Stimulated activated CD8-positive, alpha-beta memory T cell treated with anti-CD3 and anti-CD28 coated beads, Interleukin-2, amount 100 ng/mL, for 48 hours (primary cell): Measurements from ENCODE around the gene USP6NL.
A peak's percentile ranks its signal among the peaks of the same experiment; 100 is the strongest.

Experiments used
- DNase-seq, 2 donors: peaks; one replicate each; pipeline ENCODE4 v3.0.0-alpha.2; 2020; ENCODE audit warnings: low read depth in 2 of 2

USP6NL gene

DNA sequence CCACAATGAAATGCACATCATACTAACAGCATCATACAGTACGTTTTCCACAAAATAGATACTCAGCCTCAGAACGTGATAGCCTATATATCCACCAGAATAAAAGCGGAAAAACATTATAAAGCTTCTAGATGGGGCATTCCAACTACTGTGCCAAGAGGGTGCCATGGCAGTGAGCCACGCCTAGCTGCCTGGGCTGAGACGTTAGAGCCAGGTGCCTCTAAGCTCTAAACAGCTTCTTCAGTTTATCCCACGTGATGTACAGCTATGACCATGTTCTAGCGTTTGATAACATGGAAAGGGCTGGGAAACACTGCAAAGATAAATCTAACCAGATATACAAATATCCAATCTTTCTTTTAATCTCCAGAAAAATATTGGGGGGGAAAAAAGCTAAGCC lies 17.8 kb downstream of the USP6NL start:
- DNase-seq: no peak

DNA sequence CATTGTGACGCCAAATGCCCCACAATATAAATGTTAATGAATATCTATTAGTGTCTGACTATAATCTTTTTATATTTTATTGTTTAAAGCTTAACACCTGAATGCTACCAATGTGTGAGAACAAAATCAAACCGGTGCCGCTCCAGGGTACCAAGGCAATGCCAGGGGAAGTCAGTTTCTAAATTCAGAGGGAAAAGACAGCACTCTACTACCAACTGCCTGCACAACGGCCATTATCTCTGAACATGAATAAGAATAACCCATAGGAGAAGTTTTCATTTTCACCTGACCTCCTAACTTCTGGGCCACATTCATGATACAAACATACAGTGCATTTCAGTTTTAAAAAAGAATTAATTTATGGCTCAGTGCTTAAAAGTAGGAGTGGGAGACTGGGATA lies 21.7 kb downstream of the USP6NL start:
- no peak for DNase-seq

DNA sequence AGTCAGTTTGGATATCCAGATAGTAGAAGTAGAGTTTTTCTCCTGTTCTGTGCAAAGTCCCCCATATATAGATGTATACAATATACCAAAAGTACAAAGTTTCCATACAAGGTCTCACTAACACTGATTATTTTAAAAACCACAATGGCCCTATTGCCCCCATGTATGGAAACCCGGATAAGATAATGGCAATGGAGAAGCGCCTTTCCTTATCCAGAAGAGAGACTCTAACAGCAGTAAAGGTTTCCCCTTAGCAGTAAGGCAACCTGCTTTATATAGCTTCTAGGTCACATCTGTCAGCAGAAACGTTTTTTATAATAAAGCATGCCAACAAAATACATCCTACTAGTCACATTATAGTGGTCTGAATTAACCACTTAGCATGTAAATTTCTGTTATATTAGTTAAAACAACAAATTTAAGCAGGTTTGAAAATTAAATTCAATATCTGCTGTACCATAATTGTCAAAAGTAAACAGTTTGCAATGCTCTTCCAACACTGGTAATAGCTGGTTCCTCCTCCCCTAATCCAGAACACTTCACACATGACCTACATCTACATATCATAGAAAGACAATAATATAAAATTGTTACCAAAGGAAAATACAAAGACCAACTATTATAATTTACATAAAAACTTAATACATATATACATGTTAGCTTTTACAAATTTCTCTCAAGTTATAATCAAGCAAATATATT lies 22.4 kb downstream of the USP6NL start:
- no peak for DNase-seq

DNA sequence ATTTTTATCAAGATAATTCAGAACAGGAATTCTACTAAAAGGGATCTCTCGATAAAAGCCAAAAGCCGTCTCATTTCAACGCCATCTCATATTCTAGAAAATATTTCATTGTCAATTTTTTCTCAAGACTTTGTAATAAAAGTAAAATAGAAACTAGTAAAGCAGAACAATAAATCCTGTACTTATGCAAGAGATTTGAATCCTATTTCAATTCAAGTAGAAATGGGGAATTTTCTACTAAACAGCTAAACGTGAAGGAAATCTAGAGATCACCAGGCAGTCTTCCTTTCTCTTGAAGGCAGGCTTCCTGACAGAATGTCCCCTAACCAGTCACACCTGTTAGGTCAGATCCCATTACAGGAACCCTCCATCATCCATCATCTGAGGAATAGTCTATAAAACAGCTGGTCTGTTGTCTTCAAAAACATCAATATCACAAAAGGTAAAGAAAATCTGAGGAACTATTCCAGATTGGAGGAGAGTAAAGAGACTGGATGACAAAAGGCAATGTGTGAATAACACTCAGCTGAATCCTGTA lies 23.7 kb downstream of the USP6NL start:
- no peak for DNase-seq

DNA sequence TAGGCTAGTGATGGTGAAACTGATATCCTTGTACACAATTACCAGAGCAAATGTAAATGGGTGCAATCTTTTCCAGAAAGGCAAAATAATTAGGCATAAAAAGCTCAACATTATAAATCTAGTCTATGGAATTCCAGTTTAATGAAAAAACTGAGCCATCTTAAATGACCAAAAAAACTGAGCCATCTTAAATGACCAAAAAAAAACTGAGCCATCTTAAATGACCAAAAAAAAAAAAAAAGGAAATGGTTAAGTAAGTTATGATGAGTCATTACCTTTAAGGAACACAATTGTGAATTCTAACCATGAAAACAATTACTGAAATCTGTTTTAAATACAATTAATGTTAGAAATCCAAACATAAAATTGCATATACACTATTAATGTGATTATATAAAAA lies 25.3 kb downstream of the USP6NL start:
- DNase-seq: no peak

DNA sequence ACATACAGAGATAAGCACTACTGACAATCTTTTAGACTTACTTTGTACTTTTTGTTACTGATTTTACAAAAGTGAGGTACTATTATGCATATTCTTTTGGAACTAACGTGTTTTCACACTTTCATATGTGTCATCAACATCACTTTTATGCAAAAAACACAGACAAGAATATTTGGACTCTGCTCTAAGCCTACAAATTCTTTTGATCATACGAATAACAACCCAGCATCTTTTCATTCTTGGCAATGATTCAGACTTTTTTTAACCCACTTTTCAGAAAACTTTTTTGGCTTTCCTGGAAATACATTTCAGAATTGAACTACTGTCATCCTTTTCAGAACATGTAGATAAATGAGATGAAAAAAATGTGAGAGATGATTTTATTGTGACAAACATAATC lies 30.2 kb downstream of the USP6NL start:
- no peak for DNase-seq

DNA sequence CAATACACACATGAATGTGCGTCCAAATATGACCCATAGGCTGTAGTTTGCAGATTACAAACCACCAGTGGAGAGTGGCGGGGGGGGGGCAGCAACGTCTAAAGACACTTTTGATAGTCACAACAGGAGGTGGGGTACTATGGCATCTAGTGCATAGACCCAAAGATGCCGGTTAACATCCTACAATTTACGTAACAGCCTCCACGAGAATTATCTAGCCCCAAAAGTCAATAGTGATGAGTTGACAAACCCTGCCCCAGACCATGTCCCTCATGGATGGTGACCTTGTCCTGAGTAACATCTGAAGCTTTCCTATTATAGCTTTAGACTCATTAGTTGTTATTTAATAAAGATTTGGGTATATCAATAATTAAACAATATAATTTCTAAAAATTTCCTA lies 31.6 kb downstream of the USP6NL start:
- DNase-seq: no peak

DNA sequence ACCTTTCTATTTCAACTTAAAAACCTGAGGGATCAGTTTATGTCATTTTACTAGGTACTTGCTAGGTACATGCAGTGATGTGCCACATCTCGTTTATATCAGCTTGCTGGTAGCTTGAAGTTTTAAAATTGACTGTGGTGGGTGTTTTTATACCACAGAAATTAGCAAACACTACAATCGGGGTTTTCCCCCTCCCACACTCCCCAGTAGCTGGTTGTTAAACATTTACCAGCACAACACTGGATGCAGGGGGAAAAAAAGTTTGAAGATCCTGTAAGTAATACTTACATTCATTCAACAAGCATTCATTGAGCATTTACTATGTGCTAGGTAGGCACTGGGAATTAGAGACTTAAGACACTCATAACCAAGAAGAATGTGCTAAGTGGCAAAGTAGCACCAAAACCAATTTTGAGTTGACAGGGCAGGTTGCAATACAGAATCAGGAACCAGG lies 32.6 kb downstream of the USP6NL start:
- DNase-seq: peak; percentile 13 to 19

DNA sequence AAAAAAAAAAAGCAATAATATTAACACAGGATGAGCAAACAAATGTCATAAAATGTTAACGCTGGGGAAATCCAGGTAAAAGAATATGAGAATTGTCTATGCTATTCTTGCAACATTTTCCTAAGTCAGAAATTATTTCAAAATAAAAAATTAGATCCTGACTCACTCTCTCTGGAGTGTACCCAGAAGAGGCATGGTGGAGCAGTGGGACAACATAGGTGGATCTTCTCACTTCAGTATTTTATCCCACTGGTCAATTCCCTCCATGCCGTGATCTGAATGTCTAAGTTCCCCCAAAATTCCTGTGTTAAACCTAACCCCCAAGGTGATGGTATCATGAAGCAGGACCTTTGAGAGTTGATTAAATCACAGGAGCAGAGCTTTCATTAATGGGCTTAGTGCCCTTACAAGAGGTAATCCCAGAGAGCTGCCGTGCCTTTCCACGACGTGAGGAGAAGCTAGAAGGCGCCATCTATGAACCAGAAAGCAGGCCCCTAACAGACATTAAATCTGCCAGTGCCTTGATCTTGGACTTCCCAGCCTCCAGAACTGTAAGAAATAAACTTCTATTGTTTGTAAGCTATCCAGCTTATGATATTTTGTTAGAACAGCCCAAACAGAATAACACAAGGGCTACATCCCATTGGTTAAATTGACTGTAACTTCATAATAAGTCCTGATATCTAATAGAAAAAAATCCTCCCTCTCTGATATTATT lies 35.2 kb downstream of the USP6NL start:
- no peak for DNase-seq

DNA sequence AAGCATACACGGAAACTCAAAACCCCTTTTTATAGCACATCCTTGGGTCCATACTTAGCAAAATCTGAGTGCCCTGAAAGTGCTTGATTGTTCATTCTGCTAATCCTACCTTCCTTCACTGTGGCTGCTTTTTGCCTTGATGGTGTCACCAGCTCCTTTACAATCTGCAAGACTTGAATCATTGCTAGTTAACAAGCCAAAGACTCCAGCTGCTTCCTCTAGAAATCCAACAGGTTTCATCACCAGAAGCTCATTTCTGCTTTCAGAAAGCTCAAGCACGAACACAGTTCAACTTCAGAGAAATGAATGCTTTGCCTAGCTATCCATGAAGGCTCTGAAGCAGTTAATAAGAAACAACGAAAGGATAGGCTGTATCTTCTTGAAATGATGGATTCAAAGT lies 38.0 kb downstream of the USP6NL start:
- DNase-seq: no peak

DNA sequence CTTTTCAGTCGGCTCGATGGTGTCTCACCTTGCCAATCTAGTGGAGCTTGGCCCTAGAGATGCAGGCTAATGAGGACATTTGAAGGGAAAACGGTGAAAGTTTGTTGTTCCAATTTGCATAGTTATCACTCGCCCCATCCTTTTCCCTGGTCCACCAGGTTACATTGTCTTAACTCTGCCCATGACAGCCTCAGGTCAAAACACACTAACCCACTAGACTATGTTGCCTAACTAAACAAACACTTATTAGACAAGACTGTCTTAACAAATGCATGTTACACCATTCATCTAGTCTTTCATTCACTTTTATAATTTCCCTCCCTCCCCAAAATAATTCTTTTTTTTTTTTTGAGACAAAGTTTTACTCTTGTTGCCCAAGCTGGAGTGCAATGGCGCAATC lies 40.7 kb downstream of the USP6NL start:
- DNase-seq: no peak

DNA sequence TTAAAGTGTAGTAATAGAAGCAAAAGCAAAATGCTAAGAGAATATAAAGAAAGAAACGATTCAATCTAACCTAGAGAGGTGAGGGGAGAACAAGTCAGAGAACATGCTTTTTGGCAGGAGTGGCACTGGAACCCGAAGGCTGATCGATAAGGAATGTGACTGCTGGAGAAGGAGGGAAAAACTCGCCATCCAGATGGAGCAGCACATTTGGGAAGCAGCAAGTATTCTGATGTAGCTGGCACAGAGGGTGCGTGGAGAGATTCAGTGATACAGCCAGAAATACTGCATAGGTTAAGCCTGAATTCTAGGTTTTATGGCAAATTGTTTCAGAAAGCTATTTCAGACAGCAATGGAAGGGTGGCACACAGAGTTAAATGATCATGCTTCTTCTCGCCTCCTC lies 42.0 kb downstream of the USP6NL start:
- DNase-seq: no peak

DNA sequence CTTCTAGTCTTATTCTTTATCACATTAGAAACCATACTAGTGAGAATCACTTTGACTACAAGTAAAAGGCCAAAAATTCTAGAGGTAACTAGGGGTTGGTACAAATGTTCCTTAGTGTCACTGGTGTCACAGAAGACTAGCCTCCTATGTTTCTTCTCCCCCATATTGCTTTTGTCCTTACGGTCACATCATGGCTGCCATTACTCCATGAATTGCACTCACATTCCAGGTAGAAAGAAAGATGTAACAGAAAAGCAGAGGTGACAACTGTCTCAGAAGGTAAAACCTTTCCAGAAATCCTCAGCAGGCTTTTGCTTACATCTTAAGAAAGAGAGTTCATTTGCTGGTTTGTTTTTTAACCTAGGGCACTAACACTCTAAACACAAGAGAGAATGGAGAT lies 42.9 kb downstream of the USP6NL start:
- no peak for DNase-seq

DNA sequence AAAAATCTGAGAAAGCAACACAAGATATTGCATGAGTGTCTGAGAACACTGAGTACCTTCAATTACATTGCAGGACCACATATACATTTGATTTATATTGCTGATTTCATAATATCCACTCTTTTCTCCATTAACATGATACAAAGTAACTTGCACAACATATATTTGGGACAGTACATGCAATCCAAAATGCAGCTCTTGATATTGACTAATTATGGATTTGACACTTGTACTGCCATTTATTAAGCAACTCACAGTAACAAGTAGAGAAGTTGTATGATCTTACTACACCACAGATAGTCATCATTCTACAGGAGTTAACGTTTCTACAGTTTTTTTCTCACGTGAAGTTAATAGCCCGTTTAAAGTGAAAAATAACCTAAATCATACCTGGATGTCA lies 46.7 kb downstream of the USP6NL start:
- DNase-seq: no peak

DNA sequence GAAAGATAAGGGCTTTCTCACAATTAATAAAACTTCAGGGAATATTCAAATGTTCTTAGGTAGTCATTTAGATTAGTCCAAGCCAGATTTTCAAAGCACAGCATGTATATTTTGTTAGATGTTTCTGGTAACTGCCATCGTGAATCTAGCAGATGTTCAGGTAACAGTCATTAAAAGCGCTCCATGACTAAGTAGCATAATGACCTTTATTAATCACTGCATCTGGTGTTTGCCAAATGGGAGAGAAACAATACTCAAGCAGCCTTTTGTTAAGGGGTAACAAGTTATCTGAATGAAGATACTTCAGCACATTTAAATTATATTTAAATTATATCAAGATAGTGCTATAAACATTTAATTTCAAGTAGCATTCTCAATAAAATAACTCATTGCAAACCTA lies 47.5 kb downstream of the USP6NL start:
- no peak for DNase-seq

DNA sequence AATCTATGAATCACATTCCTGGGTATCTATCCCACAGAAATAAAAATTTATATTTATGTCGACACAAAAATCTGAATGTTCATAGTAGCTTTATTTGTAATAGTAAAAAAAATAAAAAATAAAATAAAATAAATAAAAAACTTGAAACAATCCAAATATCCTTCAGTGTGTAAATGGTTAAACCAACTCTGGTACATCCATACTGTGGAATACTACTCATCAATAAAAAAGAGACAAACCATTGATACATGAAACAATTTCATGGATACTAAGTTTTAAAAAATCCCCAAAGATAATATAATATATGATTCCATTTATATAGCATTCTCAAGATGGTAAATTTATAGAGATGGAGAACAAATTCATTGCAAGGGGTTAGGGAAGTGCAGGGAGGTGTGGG lies 48.6 kb downstream of the USP6NL start:
- no peak for DNase-seq

DNA sequence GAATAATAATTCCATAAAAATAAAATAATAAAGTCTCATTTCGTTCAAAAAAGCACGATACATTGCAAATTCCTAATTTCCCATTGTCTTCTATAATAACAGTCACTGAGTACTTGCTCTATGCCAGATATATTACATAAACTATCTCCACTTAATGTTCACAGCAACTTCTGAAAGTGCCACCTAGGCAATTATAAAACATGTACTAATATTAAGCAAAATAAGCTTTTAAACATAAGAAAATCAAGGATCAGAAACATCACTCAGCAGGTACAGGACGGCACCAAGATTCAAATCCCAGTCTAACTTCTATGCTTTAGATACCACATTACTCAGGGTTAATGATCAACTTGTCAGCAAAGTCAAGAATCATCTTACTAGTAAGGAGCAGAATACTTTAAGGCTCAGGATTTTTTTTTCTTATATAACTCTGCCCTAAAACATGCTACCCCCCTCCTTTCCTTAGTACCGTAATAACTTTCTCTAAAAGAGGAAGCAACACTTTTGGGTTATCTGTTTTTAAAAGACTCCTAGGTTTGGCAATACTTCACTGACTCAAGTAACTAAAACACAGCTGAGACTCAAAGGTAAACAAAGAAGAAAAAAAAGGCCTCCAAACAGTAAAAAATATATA lies 51.3 kb downstream of the USP6NL start:
- DNase-seq: no peak

DNA sequence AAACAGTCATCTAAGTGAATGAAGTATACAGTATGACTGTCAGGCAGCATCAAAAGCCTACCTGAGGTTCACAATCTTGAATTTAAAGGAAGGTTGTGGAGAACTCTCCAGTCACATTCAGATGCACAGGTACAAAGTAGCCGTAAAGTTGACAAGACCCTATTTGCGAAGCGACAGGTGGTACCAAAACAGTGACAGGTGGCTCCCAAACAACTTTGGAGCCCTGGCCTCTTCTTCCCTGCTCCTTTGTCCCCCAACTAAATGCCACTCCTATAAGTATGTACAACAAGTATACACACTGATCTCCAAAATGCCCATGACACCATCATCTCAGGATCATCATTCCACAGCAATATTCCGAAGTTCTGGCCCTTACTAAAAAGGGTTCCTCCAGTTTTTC lies 53.5 kb downstream of the USP6NL start:
- DNase-seq: no peak

DNA sequence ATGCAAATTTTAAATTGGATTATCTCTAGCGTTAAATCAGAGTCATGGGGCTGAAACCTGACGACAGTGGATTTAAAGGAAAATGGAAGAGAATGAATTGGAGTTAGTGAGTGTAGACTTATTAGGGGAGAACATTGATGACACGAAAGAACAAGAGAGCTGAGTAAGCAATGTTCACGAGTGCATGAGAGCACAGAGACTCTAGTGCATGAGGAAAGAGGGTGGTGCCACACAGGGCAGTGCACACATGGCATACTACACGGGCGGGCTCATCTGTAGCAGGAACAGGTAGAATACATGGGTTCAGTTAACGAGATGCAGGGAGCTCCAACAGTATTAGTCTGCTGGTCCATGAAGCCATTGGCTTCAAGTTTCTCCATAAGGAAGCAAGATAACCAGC lies 53.9 kb downstream of the USP6NL start:
- no peak for DNase-seq

DNA sequence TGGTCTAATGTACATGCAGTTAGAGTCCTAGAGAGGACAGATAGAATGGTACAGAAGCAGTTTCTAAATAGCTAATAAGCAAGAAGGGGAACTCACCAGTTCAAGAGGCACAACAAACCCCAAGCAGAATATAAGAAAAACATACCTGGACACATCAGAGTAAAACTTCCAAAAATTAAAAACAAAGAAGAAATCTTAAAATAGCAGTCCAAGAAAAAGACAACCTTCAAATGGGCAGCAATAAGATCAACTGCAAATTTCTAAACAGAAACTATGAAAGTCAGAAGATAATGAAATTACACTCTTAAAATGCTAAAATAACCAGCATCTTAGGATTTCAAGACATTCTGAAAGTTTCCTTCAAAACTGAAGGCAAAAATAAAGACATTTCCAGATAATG lies 55.9 kb downstream of the USP6NL start:
- DNase-seq: no peak

DNA sequence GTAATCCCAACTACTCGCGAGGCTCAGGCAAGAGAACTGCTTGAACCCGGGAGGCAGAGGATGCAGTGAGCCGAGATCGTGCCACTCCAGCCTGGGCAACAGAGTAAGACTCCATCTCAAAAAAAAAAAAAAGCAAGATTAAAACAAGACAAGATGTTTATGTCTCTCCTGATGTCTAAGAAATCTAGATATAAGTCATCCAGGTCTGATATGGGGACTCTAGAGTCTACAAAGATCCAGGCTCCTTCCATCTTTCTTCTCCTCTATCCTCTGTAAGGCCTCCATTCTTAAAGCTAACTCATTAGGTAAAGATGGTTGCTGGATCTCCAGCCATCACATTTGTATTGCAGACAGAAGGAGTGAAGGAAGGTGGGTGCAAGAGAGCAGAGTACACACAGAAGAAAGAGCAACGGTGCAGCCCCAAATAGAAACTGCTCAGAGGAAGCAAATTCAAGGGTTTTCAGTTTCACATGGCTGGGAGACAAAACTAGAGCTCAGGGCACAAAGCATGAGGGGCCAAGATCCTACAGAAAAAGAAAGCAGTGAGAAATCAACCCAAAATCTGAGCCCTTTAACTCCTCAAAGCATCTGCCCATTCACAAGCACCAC lies 57.6 kb downstream of the USP6NL start:
- no peak for DNase-seq

DNA sequence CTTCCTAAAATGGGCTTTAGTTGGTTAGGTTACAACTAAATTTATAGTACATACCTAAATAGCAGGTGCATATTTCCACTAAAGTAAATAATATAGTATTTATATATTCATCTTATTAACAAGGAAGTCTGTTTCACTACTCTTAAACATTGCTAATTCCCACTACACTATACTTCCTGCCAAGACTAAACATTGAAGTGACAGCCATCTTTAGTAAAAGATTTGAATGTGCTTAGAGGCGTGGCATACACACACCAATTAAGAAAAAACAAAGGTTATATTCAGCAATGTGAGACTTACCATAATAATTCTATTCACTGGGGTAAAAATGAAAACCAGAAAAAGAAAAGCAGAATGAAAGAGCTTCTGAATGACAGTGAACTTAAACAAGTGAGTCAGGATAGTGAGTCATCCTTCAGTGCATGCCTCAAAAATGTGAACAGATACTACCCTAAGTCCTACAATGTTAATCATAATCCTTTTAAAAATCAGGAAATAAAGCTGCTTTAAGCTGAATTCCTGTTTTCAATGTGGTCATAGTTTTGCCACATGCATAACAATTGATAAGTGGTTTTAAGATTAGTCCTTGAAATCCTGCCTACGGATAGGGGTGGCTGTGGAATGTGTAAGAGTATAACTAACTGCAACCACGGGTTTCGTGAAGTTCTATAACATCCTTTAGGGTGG lies 59.4 kb downstream of the USP6NL start:
- no peak for DNase-seq
